ENCODE measurements around the gene ATG2A. TPM values are rescaled to one million over a fixed set of nuclear protein-coding genes. Genes with fewer than 3 reads are reported as not detected.

ATG2A gene
- polyA plus RNA-seq, 1 donor (not counting 4 experiments of a cell fraction or from before 2014, with no cell fraction given), result 2.4 TPM

- Histone ChIP-seq H2AFZ (ENCODE audit: control insufficient read depth, low read length) (no peak overlapping the region), H3K27me3 (ENCODE audit: control insufficient read depth, extremely low read depth, insufficient read depth, low read length) (no peaks in the 10 kb centered on the region), H3K27ac (ENCODE audit: control insufficient read depth, insufficient read depth, low read length) (no peak overlapping the region), H3K4me2 (ENCODE audit: control insufficient read depth, extremely low read depth, insufficient read depth, low read depth, low read length) (no peak overlapping the region), H3K9me1 (ENCODE audit: control insufficient read depth, extremely low read depth, insufficient read depth, low read length) (peaks cover 5% of the 10 kb centered on the region), H4K20me1 (ENCODE audit: control insufficient read depth, extremely low read depth, insufficient read depth, low read length) (peaks cover 3% of the 10 kb centered on the region), H3K4me1 (ENCODE audit: control insufficient read depth, extremely low read depth, insufficient read depth, low read length) (peaks cover 51% of the 10 kb centered on the region), H3K36me3 (ENCODE audit: control insufficient read depth in 2 of 2, extremely low read depth in 1 of 2, insufficient read depth in 2 of 2, low read length in 2 of 2) (peaks cover 21 to 22% of the 10 kb centered on the region in 2 experiments), H3K79me2 (ENCODE audit: control insufficient read depth, insufficient read depth, low read length) (peaks cover 79% of the 10 kb centered on the region), H3K4me3 (ENCODE audit: control insufficient read depth in 2 of 3, extremely low read depth in 1 of 3, insufficient read depth in 2 of 3, low read depth in 1 of 3, low read length in 3 of 3) (no peak overlapping the region), H3K9ac (ENCODE audit: control insufficient read depth, extremely low read depth, insufficient read depth, low read length) (no peak overlapping the region), H3K9me3 (ENCODE audit: control insufficient read depth, low read depth, low read length) (no peaks in the 10 kb centered on the region)
- DNase-seq (ENCODE audit: low read depth, low spot score) (no peak), FAIRE-seq (no peak)
- dilution Hi-C loops (cut with MboI; ENCODE audit: extremely low pct_ligation_motif_present, low sequenced_read_pairs), result no loop called here
- TF ChIP-seq CTCF (optimal IDR thresholded peaks at IDR 0.05 in 1 of 3, IDR thresholded peaks at IDR 0.05 in 1 of 3, conservative IDR thresholded peaks at IDR 0.05 in 1 of 3; ENCODE audit: extremely low read depth in 1 of 3, insufficient read depth in 2 of 3, low read length in 3 of 3) (no peak), EZH2 (IDR thresholded peaks at IDR 0.05; ENCODE audit: low read length) (no peak)
Observed at GRCh38 chr11:64862987-64863390, 54.0 kb downstream of the ATG2A start.

DNA sequence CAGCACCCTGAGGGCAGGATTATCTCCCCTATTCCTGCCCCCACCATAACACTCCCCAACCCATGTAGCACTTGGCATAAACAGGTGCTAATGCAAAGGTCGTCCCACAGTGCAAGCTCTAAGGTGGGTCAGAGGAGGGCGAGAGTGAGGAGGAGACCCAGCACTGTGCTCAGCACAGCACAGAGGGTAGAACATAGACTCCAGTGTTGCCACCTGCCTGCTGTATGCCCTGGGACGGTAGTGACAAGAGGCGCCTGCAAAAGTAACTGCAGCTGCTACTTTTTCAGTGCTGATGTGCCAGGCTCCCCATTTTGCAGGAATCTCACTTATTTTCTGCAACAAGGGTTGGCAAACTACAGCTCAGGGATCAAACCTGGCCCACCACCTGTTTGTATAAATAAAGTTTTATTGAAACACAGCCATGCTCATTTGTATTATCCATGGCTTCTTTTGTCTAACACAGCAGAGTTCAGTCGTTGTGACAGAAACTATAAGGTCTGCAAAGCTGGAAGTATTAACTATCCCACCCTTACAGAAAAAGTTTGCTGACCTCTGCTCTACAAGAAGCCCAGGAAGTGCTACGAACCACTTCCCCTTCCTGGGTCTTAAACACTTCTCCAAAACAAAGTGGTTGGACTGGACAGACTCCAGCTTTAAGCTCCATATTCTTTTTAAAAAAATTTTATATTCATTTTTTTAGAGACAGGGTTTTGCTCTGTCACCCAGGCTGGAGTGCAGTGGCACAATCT, 55.6 kb downstream of the ATG2A start:
- DNase-seq (ENCODE audit: low read depth, low spot score) (no peak), FAIRE-seq (no peak)
- Histone ChIP-seq H3K9me1 (ENCODE audit: control insufficient read depth, extremely low read depth, insufficient read depth, low read length) (peaks cover 3% of the 10 kb centered on the region), H3K4me3 (ENCODE audit: control insufficient read depth in 2 of 3, extremely low read depth in 1 of 3, insufficient read depth in 2 of 3, low read depth in 1 of 3, low read length in 3 of 3) (no peak overlapping the region), H3K4me1 (ENCODE audit: control insufficient read depth, extremely low read depth, insufficient read depth, low read length) (peaks cover 48% of the 10 kb centered on the region), H4K20me1 (ENCODE audit: control insufficient read depth, extremely low read depth, insufficient read depth, low read length) (peaks cover 3% of the 10 kb centered on the region), H3K79me2 (ENCODE audit: control insufficient read depth, insufficient read depth, low read length) (peaks cover 69% of the 10 kb centered on the region), H3K36me3 (ENCODE audit: control insufficient read depth in 2 of 2, extremely low read depth in 1 of 2, insufficient read depth in 2 of 2, low read length in 2 of 2) (peaks cover 23% of the 10 kb centered on the region in 2 experiments), H3K27me3 (ENCODE audit: control insufficient read depth, extremely low read depth, insufficient read depth, low read length) (no peaks in the 10 kb centered on the region), H3K9me3 (ENCODE audit: control insufficient read depth, low read depth, low read length) (no peaks in the 10 kb centered on the region), H2AFZ (ENCODE audit: control insufficient read depth, low read length) (no peak overlapping the region), H3K4me2 (ENCODE audit: control insufficient read depth, extremely low read depth, insufficient read depth, low read depth, low read length) (no peak overlapping the region), H3K27ac (ENCODE audit: control insufficient read depth, insufficient read depth, low read length) (no peak overlapping the region), H3K9ac (ENCODE audit: control insufficient read depth, extremely low read depth, insufficient read depth, low read length) (no peak overlapping the region)
- TF ChIP-seq CTCF (optimal IDR thresholded peaks at IDR 0.05 in 1 of 3, IDR thresholded peaks at IDR 0.05 in 1 of 3, conservative IDR thresholded peaks at IDR 0.05 in 1 of 3; ENCODE audit: extremely low read depth in 1 of 3, insufficient read depth in 2 of 3, low read length in 3 of 3) (no peak), EZH2 (IDR thresholded peaks at IDR 0.05; ENCODE audit: low read length) (no peak)
- dilution Hi-C loops (cut with MboI; ENCODE audit: extremely low pct_ligation_motif_present, low sequenced_read_pairs), result no loop called here

All from keratinocyte (primary cell).